GM12872 (cell line): ENCODE measurements around the gene PNN.

Experiments
- TF ChIP-seq, protein P1 (sequence below): IDR thresholded peaks from 3 replicates; pipeline ENCODE4 v1.5.1; 2011; ENCODE audit warnings: low read depth, mild to moderate bottlenecking, low read length, moderate library complexity; ENCODE audit not compliant: insufficient read depth

The PNN gene

DNA sequence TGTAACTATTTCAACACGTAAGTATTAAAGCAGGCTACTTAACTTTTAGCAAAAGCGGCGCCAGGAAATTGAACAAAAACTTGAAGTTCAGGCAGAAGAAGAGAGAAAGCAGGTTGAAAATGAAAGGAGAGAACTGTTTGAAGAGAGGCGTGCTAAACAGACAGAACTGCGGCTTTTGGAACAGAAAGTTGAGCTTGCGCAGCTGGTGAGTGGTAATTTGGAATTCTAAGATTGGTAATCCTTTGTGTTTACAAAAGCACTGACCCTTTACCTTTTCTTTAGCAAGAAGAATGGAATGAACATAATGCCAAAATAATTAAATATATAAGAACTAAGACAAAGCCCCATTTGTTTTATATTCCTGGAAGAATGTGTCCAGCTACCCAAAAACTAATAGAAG is 4.0 kb downstream of the PNN start:
- TF ChIP-seq, protein P1, sequence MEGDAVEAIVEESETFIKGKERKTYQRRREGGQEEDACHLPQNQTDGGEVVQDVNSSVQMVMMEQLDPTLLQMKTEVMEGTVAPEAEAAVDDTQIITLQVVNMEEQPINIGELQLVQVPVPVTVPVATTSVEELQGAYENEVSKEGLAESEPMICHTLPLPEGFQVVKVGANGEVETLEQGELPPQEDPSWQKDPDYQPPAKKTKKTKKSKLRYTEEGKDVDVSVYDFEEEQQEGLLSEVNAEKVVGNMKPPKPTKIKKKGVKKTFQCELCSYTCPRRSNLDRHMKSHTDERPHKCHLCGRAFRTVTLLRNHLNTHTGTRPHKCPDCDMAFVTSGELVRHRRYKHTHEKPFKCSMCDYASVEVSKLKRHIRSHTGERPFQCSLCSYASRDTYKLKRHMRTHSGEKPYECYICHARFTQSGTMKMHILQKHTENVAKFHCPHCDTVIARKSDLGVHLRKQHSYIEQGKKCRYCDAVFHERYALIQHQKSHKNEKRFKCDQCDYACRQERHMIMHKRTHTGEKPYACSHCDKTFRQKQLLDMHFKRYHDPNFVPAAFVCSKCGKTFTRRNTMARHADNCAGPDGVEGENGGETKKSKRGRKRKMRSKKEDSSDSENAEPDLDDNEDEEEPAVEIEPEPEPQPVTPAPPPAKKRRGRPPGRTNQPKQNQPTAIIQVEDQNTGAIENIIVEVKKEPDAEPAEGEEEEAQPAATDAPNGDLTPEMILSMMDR: no peak

DNA sequence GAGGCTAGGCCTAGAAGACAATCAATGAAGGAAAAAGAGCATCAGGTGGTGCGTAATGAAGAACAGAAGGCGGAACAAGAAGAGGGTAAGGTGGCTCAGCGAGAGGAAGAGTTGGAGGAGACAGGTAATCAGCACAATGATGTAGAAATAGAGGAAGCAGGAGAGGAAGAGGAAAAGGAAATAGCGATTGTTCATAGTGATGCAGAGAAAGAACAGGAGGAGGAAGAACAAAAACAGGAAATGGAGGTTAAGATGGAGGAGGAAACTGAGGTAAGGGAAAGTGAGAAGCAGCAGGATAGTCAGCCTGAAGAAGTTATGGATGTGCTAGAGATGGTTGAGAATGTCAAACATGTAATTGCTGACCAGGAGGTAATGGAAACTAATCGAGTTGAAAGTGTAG is 5.5 kb downstream of the PNN start:
- TF ChIP-seq, protein P1: no peak

DNA sequence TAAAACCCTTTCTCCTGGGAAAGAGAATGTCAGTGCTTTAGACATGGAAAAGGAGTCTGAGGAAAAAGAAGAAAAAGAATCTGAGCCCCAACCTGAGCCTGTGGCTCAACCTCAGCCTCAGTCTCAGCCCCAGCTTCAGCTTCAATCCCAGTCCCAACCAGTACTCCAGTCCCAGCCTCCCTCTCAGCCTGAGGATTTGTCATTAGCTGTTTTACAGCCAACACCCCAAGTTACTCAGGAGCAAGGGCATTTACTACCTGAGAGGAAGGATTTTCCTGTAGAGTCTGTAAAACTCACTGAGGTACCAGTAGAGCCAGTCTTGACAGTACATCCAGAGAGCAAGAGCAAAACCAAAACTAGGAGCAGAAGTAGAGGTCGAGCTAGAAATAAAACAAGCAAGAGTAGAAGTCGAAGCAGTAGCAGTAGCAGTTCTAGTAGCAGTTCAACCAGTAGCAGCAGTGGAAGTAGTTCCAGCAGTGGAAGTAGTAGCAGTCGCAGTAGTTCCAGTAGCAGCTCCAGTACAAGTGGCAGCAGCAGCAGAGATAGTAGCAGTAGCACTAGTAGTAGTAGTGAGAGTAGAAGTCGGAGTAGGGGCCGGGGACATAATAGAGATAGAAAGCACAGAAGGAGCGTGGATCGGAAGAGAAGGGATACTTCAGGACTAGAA is 6.1 kb downstream of the PNN start:
- TF ChIP-seq, protein P1: no peak

DNA sequence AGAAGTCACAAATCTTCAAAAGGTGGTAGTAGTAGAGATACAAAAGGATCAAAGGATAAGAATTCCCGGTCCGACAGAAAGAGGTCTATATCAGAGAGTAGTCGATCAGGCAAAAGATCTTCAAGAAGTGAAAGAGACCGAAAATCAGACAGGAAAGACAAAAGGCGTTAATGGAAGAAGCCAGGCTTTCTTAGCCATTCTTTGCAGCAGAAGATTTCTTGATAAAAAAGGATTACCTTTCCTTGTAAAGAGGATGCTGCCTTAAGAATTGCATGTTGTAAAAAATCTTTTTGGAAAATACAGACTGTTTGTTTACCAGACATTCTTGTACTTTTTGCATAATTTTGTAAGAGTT is 6.6 kb downstream of the PNN start:
- TF ChIP-seq, protein P1: no peak

DNA sequence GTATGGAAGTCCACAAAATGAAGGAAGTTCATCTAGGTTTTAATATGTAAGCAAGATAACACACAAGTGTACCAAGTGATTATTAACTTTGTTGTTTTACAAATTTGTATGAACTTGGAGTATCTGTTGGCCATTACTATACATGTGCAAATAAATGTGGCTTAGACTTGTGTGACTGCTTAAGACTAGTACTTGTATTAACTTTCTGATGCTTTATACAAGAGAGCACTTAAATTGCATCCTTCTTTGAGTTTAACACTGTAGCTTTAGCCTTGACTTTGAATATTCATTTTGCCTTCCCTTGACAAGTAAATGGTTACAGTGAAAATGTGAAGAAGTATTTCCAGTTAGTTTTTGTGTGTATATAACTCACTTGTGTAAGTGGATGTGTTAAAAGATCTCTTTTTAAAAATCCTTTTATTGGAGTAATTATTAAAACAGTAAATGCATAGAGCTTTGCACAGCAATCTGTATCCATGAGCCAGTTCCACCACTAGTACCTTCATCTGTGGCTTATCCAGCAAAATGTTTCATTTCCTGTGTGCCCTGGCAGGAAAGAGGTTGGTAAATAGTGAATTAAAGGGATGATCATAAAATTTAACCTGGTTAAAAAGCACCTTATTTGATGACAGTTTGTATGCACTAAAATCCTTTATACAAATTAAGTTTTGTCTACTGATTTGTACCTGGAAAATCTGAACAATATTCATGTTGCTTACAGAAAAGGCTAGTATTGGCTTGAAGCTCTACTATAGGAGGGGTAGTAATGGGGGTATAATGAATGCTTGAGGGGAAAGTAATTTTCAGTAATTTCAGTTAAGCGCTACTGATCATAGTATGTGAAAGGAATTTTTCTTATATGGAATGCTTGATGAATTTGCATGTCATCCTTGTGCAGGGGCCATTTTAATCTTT is 8.0 kb downstream of the PNN start:
- TF ChIP-seq, protein P1: no peak

DNA sequence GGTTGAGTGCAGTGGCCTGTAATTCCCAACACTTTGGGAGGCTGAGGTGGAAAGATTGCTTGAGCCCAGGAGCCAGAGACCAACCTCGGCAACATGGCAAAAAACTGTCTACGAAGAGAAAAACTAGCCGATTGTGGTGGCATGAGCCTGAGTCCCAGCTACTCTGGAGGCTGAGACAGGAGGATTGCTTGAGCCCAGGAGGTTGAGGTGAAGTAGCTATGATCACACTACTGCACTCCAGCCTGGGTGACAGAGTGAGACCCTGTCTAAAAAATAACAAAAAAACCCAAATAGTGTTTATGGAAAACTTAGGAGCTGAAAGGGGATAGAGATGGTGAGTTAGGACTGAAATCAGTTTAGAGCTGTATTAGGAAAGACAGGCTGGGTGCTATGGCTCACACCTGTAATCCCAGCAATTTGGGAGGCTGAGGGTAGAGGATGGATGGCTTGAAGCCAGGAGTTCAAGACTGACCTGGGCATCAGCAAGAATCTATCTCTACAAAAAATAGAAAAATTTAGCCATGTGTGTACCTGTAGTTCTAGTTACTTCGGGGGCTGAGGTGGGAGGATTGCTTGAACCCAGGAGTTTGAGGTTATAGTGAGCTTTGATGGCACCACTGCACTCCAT is 9.7 kb downstream of the PNN start:
- TF ChIP-seq, protein P1: no peak
